ENCODE measurements around the gene RNGTT. TPM values are rescaled to one million over a fixed set of nuclear protein-coding genes. Genes with fewer than 3 reads are reported as not detected.

Gene RNGTT
- total and polyA plus RNA-seq, 4 donors, result 13.1 to 34.4 (median 20.9) TPM

GRCh38 chr6:88666901-88667300 lies 296.5 kb downstream of the RNGTT start:
- Histone ChIP-seq H3K27me3 (ENCODE audit: control insufficient read depth, insufficient read depth, low read length) (no peaks in the 10 kb centered on the region), H3K36me3 (ENCODE audit: control insufficient read depth, insufficient read depth, low read length) (no peaks in the 10 kb centered on the region), H3K4me3 (ENCODE audit: low read depth, low read length) (no peak overlapping the region), H3K9me3 (ENCODE audit: control insufficient read depth, insufficient read depth, low read length) (peaks cover 7% of the 10 kb centered on the region), H3K27ac (ENCODE audit: low read depth, low read length) (no peak overlapping the region), H3K4me1 (ENCODE audit: control insufficient read depth, insufficient read depth, low read length) (no peaks in the 10 kb centered on the region)
- WGBS (ENCODE audit: insufficient coverage), result 92% methylated on average over 5 of the region's 5 CpGs
- no peak for DNase-seq (ENCODE audit: low read depth in 4 of 6, low spot score in 6 of 6)

- Histone ChIP-seq H3K4me1 (ENCODE audit: control insufficient read depth, insufficient read depth, low read length) (no peaks in the 10 kb centered on the region), H3K9me3 (ENCODE audit: control insufficient read depth, insufficient read depth, low read length) (peaks cover 3% of the 10 kb centered on the region), H3K27ac (ENCODE audit: low read depth, low read length) (no peak overlapping the region), H3K36me3 (ENCODE audit: control insufficient read depth, insufficient read depth, low read length) (no peaks in the 10 kb centered on the region), H3K4me3 (ENCODE audit: low read depth, low read length) (no peak overlapping the region), H3K27me3 (ENCODE audit: control insufficient read depth, insufficient read depth, low read length) (no peaks in the 10 kb centered on the region)
- no peak for DNase-seq (ENCODE audit: low read depth in 4 of 6, low spot score in 6 of 6)
- WGBS (ENCODE audit: insufficient coverage), result 96% methylated on average over 4 of the region's 4 CpGs
Measured at GRCh38 chr6:88665131-88665530, 298.3 kb downstream of the RNGTT start.

GRCh38 chr6:88663801-88664200 lies 299.6 kb downstream of the RNGTT start:
- Histone ChIP-seq H3K36me3 (ENCODE audit: control insufficient read depth, insufficient read depth, low read length) (no peaks in the 10 kb centered on the region), H3K4me3 (ENCODE audit: low read depth, low read length) (no peak overlapping the region), H3K27me3 (ENCODE audit: control insufficient read depth, insufficient read depth, low read length) (no peaks in the 10 kb centered on the region), H3K9me3 (ENCODE audit: control insufficient read depth, insufficient read depth, low read length) (peaks cover 3% of the 10 kb centered on the region), H3K27ac (ENCODE audit: low read depth, low read length) (no peak overlapping the region), H3K4me1 (ENCODE audit: control insufficient read depth, insufficient read depth, low read length) (no peaks in the 10 kb centered on the region)
- no peak for DNase-seq (ENCODE audit: low read depth in 4 of 6, low spot score in 6 of 6)
- 100% methylated on average over 4 of the region's 5 CpGs for WGBS (ENCODE audit: insufficient coverage)

- H3K4me1 ChIP-seq (ENCODE audit: control insufficient read depth, insufficient read depth, low read length), result no peaks in the 10 kb centered on the region
- no peak for DNase-seq (ENCODE audit: low read depth in 4 of 6, low spot score in 6 of 6)
- H3K9me3 ChIP-seq (ENCODE audit: control insufficient read depth, insufficient read depth, low read length), result peaks cover 3% of the 10 kb centered on the region
- no peaks in the 10 kb centered on the region for H3K27me3 ChIP-seq (ENCODE audit: control insufficient read depth, insufficient read depth, low read length)
- H3K27ac ChIP-seq (ENCODE audit: low read depth, low read length), result no peak overlapping the region
- WGBS (ENCODE audit: insufficient coverage), result 98% methylated on average over 11 of the region's 12 CpGs
- H3K36me3 ChIP-seq (ENCODE audit: control insufficient read depth, insufficient read depth, low read length), result no peaks in the 10 kb centered on the region
- no peak overlapping the region for H3K4me3 ChIP-seq (ENCODE audit: low read depth, low read length)
Measured at GRCh38 chr6:88662653-88663174, 300.7 kb downstream of the RNGTT start.

- 90% methylated on average over 2 of the region's 5 CpGs for WGBS (ENCODE audit: insufficient coverage)
- H3K27me3 ChIP-seq (ENCODE audit: control insufficient read depth, insufficient read depth, low read length), result no peaks in the 10 kb centered on the region
- no peaks in the 10 kb centered on the region for H3K4me1 ChIP-seq (ENCODE audit: control insufficient read depth, insufficient read depth, low read length)
- DNase-seq (ENCODE audit: low read depth in 4 of 6, low spot score in 6 of 6), result no peak
- H3K36me3 ChIP-seq (ENCODE audit: control insufficient read depth, insufficient read depth, low read length), result no peaks in the 10 kb centered on the region
- no peak overlapping the region for H3K4me3 ChIP-seq (ENCODE audit: low read depth, low read length)
- peaks cover 3% of the 10 kb centered on the region for H3K9me3 ChIP-seq (ENCODE audit: control insufficient read depth, insufficient read depth, low read length)
- H3K27ac ChIP-seq (ENCODE audit: low read depth, low read length), result no peak overlapping the region
Measured at GRCh38 chr6:88662163-88662580, 301.2 kb downstream of the RNGTT start.

GRCh38 chr6:88661136-88661535 lies 302.3 kb downstream of the RNGTT start:
- Histone ChIP-seq H3K4me1 (ENCODE audit: control insufficient read depth, insufficient read depth, low read length) (no peaks in the 10 kb centered on the region), H3K9me3 (ENCODE audit: control insufficient read depth, insufficient read depth, low read length) (peaks cover 3% of the 10 kb centered on the region), H3K36me3 (ENCODE audit: control insufficient read depth, insufficient read depth, low read length) (no peaks in the 10 kb centered on the region), H3K4me3 (ENCODE audit: low read depth, low read length) (no peak overlapping the region), H3K27ac (ENCODE audit: low read depth, low read length) (no peak overlapping the region), H3K27me3 (ENCODE audit: control insufficient read depth, insufficient read depth, low read length) (no peaks in the 10 kb centered on the region)
- 100% methylated on average over 3 of the region's 6 CpGs for WGBS (ENCODE audit: insufficient coverage)
- DNase-seq (ENCODE audit: low read depth in 4 of 6, low spot score in 6 of 6), result no peak

GRCh38 chr6:88655586-88655985 lies 307.8 kb downstream of the RNGTT start:
- Histone ChIP-seq H3K9me3 (ENCODE audit: control insufficient read depth, insufficient read depth, low read length) (no peaks in the 10 kb centered on the region), H3K36me3 (ENCODE audit: control insufficient read depth, insufficient read depth, low read length) (no peaks in the 10 kb centered on the region), H3K27me3 (ENCODE audit: control insufficient read depth, insufficient read depth, low read length) (no peaks in the 10 kb centered on the region), H3K4me3 (ENCODE audit: low read depth, low read length) (no peak overlapping the region), H3K4me1 (ENCODE audit: control insufficient read depth, insufficient read depth, low read length) (no peaks in the 10 kb centered on the region), H3K27ac (ENCODE audit: low read depth, low read length) (no peak overlapping the region)
- no peak for DNase-seq (ENCODE audit: low read depth in 4 of 6, low spot score in 6 of 6)

GRCh38 chr6:88653936-88654335 lies 309.5 kb downstream of the RNGTT start:
- Histone ChIP-seq H3K4me1 (ENCODE audit: control insufficient read depth, insufficient read depth, low read length) (no peaks in the 10 kb centered on the region), H3K27ac (ENCODE audit: low read depth, low read length) (no peak overlapping the region), H3K9me3 (ENCODE audit: control insufficient read depth, insufficient read depth, low read length) (no peaks in the 10 kb centered on the region), H3K36me3 (ENCODE audit: control insufficient read depth, insufficient read depth, low read length) (no peaks in the 10 kb centered on the region), H3K4me3 (ENCODE audit: low read depth, low read length) (no peak overlapping the region), H3K27me3 (ENCODE audit: control insufficient read depth, insufficient read depth, low read length) (no peaks in the 10 kb centered on the region)
- DNase-seq (ENCODE audit: low read depth in 4 of 6, low spot score in 6 of 6), result no peak
- no CpG with 5 or more reads among the region's 4 CpGs for WGBS (ENCODE audit: insufficient coverage)

- H3K27me3 ChIP-seq (ENCODE audit: control insufficient read depth, insufficient read depth, low read length), result no peaks in the 10 kb centered on the region
- H3K36me3 ChIP-seq (ENCODE audit: control insufficient read depth, insufficient read depth, low read length), result no peaks in the 10 kb centered on the region
- H3K27ac ChIP-seq (ENCODE audit: low read depth, low read length), result no peak overlapping the region
- no peak overlapping the region for H3K4me3 ChIP-seq (ENCODE audit: low read depth, low read length)
- H3K4me1 ChIP-seq (ENCODE audit: control insufficient read depth, insufficient read depth, low read length), result no peaks in the 10 kb centered on the region
- DNase-seq (ENCODE audit: low read depth in 4 of 6, low spot score in 6 of 6), result no peak
- no peaks in the 10 kb centered on the region for H3K9me3 ChIP-seq (ENCODE audit: control insufficient read depth, insufficient read depth, low read length)
Measured at GRCh38 chr6:88651400-88651799, 312.0 kb downstream of the RNGTT start.

GRCh38 chr6:88650979-88651378 lies 312.4 kb downstream of the RNGTT start:
- H3K27me3 ChIP-seq (ENCODE audit: control insufficient read depth, insufficient read depth, low read length), result no peaks in the 10 kb centered on the region
- WGBS (ENCODE audit: insufficient coverage), result no CpG with 5 or more reads among the region's 1 CpG

More at GRCh38 chr6:88650979-88651378, 312.4 kb downstream of the RNGTT start:
- H3K4me1 ChIP-seq (ENCODE audit: control insufficient read depth, insufficient read depth, low read length), result no peaks in the 10 kb centered on the region
- no peak overlapping the region for H3K27ac ChIP-seq (ENCODE audit: low read depth, low read length)
- H3K4me3 ChIP-seq (ENCODE audit: low read depth, low read length), result no peak overlapping the region
- no peaks in the 10 kb centered on the region for H3K36me3 ChIP-seq (ENCODE audit: control insufficient read depth, insufficient read depth, low read length)
- H3K9me3 ChIP-seq (ENCODE audit: control insufficient read depth, insufficient read depth, low read length), result no peaks in the 10 kb centered on the region
- DNase-seq (ENCODE audit: low read depth in 4 of 6, low spot score in 6 of 6), result peak in 1 of 6 donors; percentile 33
